Activated CD4-positive, alpha-beta T cell treated with anti-CD3 and anti-CD28 coated beads, Interleukin-2, amount 50 U/mL, for 48 hours (primary cell): ENCODE measurements around the gene RHEX.
"Not testable (repeated sequence)": the region's sequence is repeated elsewhere in the genome, so short reads cannot be mapped to it uniquely, and the experiment has no call there.

ENCODE experiments used
- DNase-seq, 2 experiments: peaks; one replicate each; pipeline ENCODE4 v3.0.0-alpha.2; 2020

Gene RHEX

GRCh38 chr1:206060844-206061243 is 7.9 kb downstream of the RHEX start:
- DNase-seq: no peak

- no peak for DNase-seq
These were observed 9.5 kb downstream of the RHEX start for GRCh38 chr1:206062464-206062863.

- DNase-seq: not testable (repeated sequence)
These were observed 11.0 kb downstream of the RHEX start for GRCh38 chr1:206064001-206064400.

GRCh38 chr1:206064501-206064900 is 11.5 kb downstream of the RHEX start:
- DNase-seq: not testable (repeated sequence)

- no peak for DNase-seq
These were observed 12.7 kb downstream of the RHEX start for GRCh38 chr1:206065547-206066145.

GRCh38 chr1:206066479-206067171 is 13.7 kb downstream of the RHEX start:
- no peak for DNase-seq

- no peak for DNase-seq
These were observed 14.7 kb downstream of the RHEX start for GRCh38 chr1:206067486-206068227.

- no peak for DNase-seq
These were observed 15.3 kb downstream of the RHEX start for GRCh38 chr1:206068314-206068713.

- DNase-seq: no peak
These were observed 17.8 kb downstream of the RHEX start for GRCh38 chr1:206070627-206071304.

- DNase-seq: no peak
These were observed 21.9 kb downstream of the RHEX start for GRCh38 chr1:206074839-206075238.

GRCh38 chr1:206075786-206076755 is 23.1 kb downstream of the RHEX start:
- DNase-seq: no peak

- DNase-seq: no peak
These were observed 26.2 kb downstream of the RHEX start for GRCh38 chr1:206079135-206079534.

- DNase-seq: no peak
These were observed 27.2 kb downstream of the RHEX start for GRCh38 chr1:206080026-206080820.

- DNase-seq: no peak
These were observed 28.9 kb downstream of the RHEX start for GRCh38 chr1:206081856-206082255.

- DNase-seq: no peak
These were observed 30.1 kb downstream of the RHEX start for GRCh38 chr1:206082831-206083695.

- DNase-seq: no peak
These were observed 30.8 kb downstream of the RHEX start for GRCh38 chr1:206083750-206084149.

GRCh38 chr1:206087091-206087490 is 34.1 kb downstream of the RHEX start:
- DNase-seq: no peak

GRCh38 chr1:206089341-206089740 is 36.4 kb downstream of the RHEX start:
- DNase-seq: no peak

- DNase-seq: no peak
These were observed 41.1 kb downstream of the RHEX start for GRCh38 chr1:206094024-206094423.

- no peak for DNase-seq
These were observed 44.4 kb downstream of the RHEX start for GRCh38 chr1:206097381-206097780.
